Neural cell (in vitro differentiated cells): ENCODE results near the gene NES.

Experiments used
- CTCF ChIP-seq: fragments of 450-650 bp; IDR thresholded peaks from 2 replicates; pipeline ENCODE4 v1.5.1; 2014; ENCODE audit warnings: antibody characterized with exemption, mild to moderate bottlenecking, moderate library complexity; ENCODE audit not compliant: poor library complexity, severe bottlenecking
- EZH2 ChIP-seq: fragments of 200-600, 300-800 bp; shearing (Covaris generic), sonication (generic); IDR thresholded peaks from 2 replicates; pipeline ENCODE4 v1.6.1; 2014; ENCODE audit warnings: antibody characterized with exemption, low read length, borderline replicate concordance, mild to moderate bottlenecking; ENCODE audit not compliant: insufficient read depth, poor library complexity, severe bottlenecking
- MXI1 ChIP-seq: fragments of 450-650 bp; conservative IDR thresholded peaks from 2 replicates; pipeline ENCODE4 v1.6.1; 2014; ENCODE audit warnings: antibody characterized with exemption, mild to moderate bottlenecking; ENCODE audit not compliant: poor library complexity, severe bottlenecking
- POLR2AphosphoS5 ChIP-seq: IDR thresholded peaks from 2 replicates; pipeline ENCODE4 v1.6.1; 2012
- RAD21 ChIP-seq: fragments of 450-650 bp; conservative IDR thresholded peaks from 2 replicates; pipeline ENCODE4 v1.6.1; 2014; ENCODE audit warnings: antibody characterized with exemption, mild to moderate bottlenecking, moderate library complexity
- REST ChIP-seq: IDR thresholded peaks from 2 replicates; pipeline ENCODE4 v1.6.1; 2012; ENCODE audit warnings: borderline replicate concordance
- SMC3 ChIP-seq: fragments of 450-650 bp; conservative IDR thresholded peaks from 2 replicates; pipeline ENCODE4 v1.6.1; 2014; ENCODE audit warnings: antibody characterized with exemption, mild to moderate bottlenecking, moderate library complexity; ENCODE audit not compliant: poor library complexity

- TF ChIP-seq CTCF = no peak
- TF ChIP-seq RAD21 = no peak
- TF ChIP-seq REST = no peak
- no peak for TF ChIP-seq POLR2AphosphoS5
- no peak for TF ChIP-seq EZH2
- TF ChIP-seq MXI1 = no peak
- no peak for TF ChIP-seq SMC3
Observed at GRCh38 chr1:156648951-156649350, 28.3 kb downstream of the NES start.
